Liver (tissue), 9 donors: ENCODE data around the gene ZNF346. TPM values are rescaled to one million over a fixed set of nuclear protein-coding genes. Genes with fewer than 3 reads are reported as not detected.

ENCODE experiments used
- DNase-seq: peaks from one replicate; pipeline ENCODE4 v3.0.0-alpha.2; 2017; ENCODE audit warnings: low spot score
- H3K27ac ChIP-seq, 2 donors: one replicate each; pipeline ENCODE4 v1.7.0; 2013; ENCODE audit warnings: inconsistent platforms in 2 of 2, low read length in 2 of 2, control low read depth in 1 of 2, low read depth in 1 of 2, mild to moderate bottlenecking in 1 of 2
- H3K27me3 ChIP-seq, 4 donors: one replicate each; pipeline versions ENCODE4 v1.6.1 to v1.7.0; 2013; ENCODE audit warnings: low read length in 3 of 4, inconsistent platforms in 1 of 4, mild to moderate bottlenecking in 1 of 4, moderate library complexity in 1 of 4; ENCODE audit not compliant: control insufficient read depth in 4 of 4, insufficient read depth in 4 of 4
- H3K36me3 ChIP-seq, 4 donors: one replicate each; pipeline versions ENCODE4 v1.6.1 to v1.7.0; 2013; ENCODE audit warnings: low read length in 3 of 4, mild to moderate bottlenecking in 3 of 4, low read depth in 1 of 4, moderate library complexity in 1 of 4; ENCODE audit not compliant: control insufficient read depth in 4 of 4, insufficient read depth in 3 of 4
- H3K4me1 ChIP-seq, 4 donors: one replicate each; pipeline versions ENCODE4 v1.6.1 to v1.7.0; 2013; ENCODE audit warnings: low read length in 3 of 4, mild to moderate bottlenecking in 3 of 4, moderate library complexity in 1 of 4; ENCODE audit not compliant: control insufficient read depth in 4 of 4, insufficient read depth in 4 of 4
- H3K4me3 ChIP-seq, 3 donors: one replicate each; pipeline versions ENCODE4 v1.6.1 to v1.7.0; 2013; ENCODE audit warnings: low read length in 3 of 3, control low read depth in 1 of 3, low read depth in 1 of 3, mild to moderate bottlenecking in 1 of 3
- H3K9ac ChIP-seq, 2 donors: one replicate each; pipeline ENCODE4 v1.7.0; 2013; ENCODE audit warnings: low read length in 2 of 2, mild to moderate bottlenecking in 2 of 2, moderate library complexity in 2 of 2, control low read depth in 1 of 2, low read depth in 1 of 2
- H3K9me3 ChIP-seq, 4 donors: one replicate each; pipeline versions ENCODE4 v1.6.1 to v1.7.0; 2013; ENCODE audit warnings: low read length in 3 of 4; ENCODE audit not compliant: control insufficient read depth in 4 of 4
- EGR1 ChIP-seq, 2 donors: IDR thresholded peaks; 2 replicates each; pipeline ENCODE4 v1.6.1; 2016 to 2018; ENCODE audit warnings: antibody characterized with exemption in 2 of 2, low read depth in 2 of 2
- FOXA1 ChIP-seq: IDR thresholded peaks from 2 replicates; pipeline ENCODE4 v1.6.1; 2016; ENCODE audit warnings: antibody characterized with exemption
- FOXA2 ChIP-seq: IDR thresholded peaks from 2 replicates; pipeline ENCODE4 v1.6.1; 2016; ENCODE audit warnings: antibody characterized with exemption
- GABPA ChIP-seq, 2 donors: IDR thresholded peaks in 1 of 2; conservative IDR thresholded peaks in 1 of 2; 2 replicates each; pipeline ENCODE4 v1.6.1; 2016; ENCODE audit warnings: antibody characterized with exemption in 2 of 2, mild to moderate bottlenecking in 1 of 2, moderate library complexity in 1 of 2
- HNF4A ChIP-seq, 2 donors: conservative IDR thresholded peaks; 2 replicates each; pipeline ENCODE4 v1.6.1; 2016; ENCODE audit warnings: antibody characterized with exemption in 2 of 2, mild to moderate bottlenecking in 2 of 2
- HNF4G ChIP-seq: IDR thresholded peaks from 2 replicates; pipeline ENCODE4 v1.6.1; 2016; ENCODE audit warnings: antibody characterized with exemption
- JUND ChIP-seq, 2 donors: IDR thresholded peaks; 2 replicates each; pipeline ENCODE4 v1.6.1; 2016; ENCODE audit warnings: antibody characterized with exemption in 2 of 2
- NR2F2 ChIP-seq: IDR thresholded peaks from 2 replicates; pipeline ENCODE4 v1.6.1; 2016; ENCODE audit warnings: antibody characterized with exemption
- RAD21 ChIP-seq, 2 donors: IDR thresholded peaks; 2 replicates each; pipeline ENCODE4 v1.6.1; 2016; ENCODE audit warnings: antibody characterized with exemption in 2 of 2, mild to moderate bottlenecking in 2 of 2
- RXRA ChIP-seq, 2 donors: IDR thresholded peaks; 2 replicates each; pipeline ENCODE4 v1.6.1; 2017 to 2018; ENCODE audit warnings: antibody characterized with exemption in 2 of 2, mild to moderate bottlenecking in 1 of 2
- SP1 ChIP-seq: IDR thresholded peaks from 2 replicates; pipeline ENCODE4 v1.6.1; 2018; ENCODE audit warnings: antibody characterized with exemption, mild to moderate bottlenecking
- TAF1 ChIP-seq: conservative IDR thresholded peaks from 2 replicates; pipeline ENCODE4 v1.6.1; 2016; ENCODE audit warnings: antibody characterized with exemption, mild to moderate bottlenecking
- YY1 ChIP-seq: IDR thresholded peaks from 2 replicates; pipeline ENCODE4 v1.6.1; 2016; ENCODE audit warnings: antibody characterized with exemption, mild to moderate bottlenecking
- WGBS: extraction: QIAGEN DNeasy Blood & Tissue Kit; methylation state at CpG from one replicate; pipeline ENCODE4 v1.1.7; 2013; 5-methylcytosine and 5-hydroxymethylcytosine counted together
- polyA plus RNA-seq, 2 donors: library from polyadenylated mRNA; stranded (reverse) in 1 of 2; unstranded in 1 of 2; fragments of 200-250 nt in 1 of 2; fragments of >200 nt in 1 of 2; fragmentation: Nextera tagmentation in 1 of 2; extraction: Ambion mirVana in 1 of 2; gene quantifications; one replicate each; pipeline versions ENCODE4 v1.2.1 to v1.2.3, GENCODE V29; 2013 to 2015
- total RNA-seq, 2 donors: library from RNA; depleted of rRNA; stranded (reverse); fragments of >200 nt; gene quantifications; one replicate each; pipeline ENCODE4 v1.2.3, GENCODE V29; 2014
- TF ChIP-seq, protein P1 (sequence below): IDR thresholded peaks from 2 replicates; pipeline ENCODE4 v1.6.1; 2016; ENCODE audit warnings: antibody characterized with exemption
- TF ChIP-seq, protein P2 (sequence below): IDR thresholded peaks from 2 replicates; pipeline ENCODE4 v1.6.1; 2016; ENCODE audit warnings: antibody characterized with exemption, mild to moderate bottlenecking
- TF ChIP-seq, protein P3 (sequence below): IDR thresholded peaks from 2 replicates; pipeline ENCODE4 v1.6.1; 2016; ENCODE audit warnings: antibody characterized with exemption
- TF ChIP-seq, protein P4 (sequence below): IDR thresholded peaks from 2 replicates; pipeline ENCODE4 v1.6.1; 2016; ENCODE audit warnings: antibody characterized with exemption
- TF ChIP-seq, protein P5 (sequence below): fragments of 150-350 bp; IDR thresholded peaks from 2 replicates; pipeline ENCODE4 v1.5.1; 2017; ENCODE audit warnings: improper control_type of control experiment, low read depth, low read length; ENCODE audit not compliant: missing input control
- donor health status: healthy.
- donor health status: healthy.
- donor health status: healthy.
- donor health status: healthy.
- donor health status: healthy.

Gene ZNF346
- total and polyA plus RNA-seq, 4 donors, result 3.7 to 11.0 (median 6.4) TPM

DNA sequence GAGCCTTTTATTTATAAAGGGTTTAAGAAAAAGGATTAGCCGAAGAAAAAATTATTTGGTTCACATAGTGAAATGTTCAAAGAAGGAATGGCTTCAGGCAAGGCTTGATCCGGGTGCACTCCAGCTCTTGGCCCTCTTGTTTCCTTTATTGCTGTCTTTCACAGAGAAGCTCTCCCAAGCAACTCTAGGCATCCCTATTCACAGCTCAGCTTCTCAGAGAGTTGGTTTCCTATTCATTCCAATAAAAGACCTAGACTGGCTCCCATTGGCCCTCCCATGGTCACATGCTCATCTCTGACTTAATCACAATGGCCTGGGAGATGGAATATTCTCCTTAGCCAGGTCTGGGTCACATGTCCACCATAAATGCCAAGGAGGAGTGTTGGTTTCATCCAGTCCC, 54.8 kb downstream of the ZNF346 start:
- Histone ChIP-seq H3K9me3 (no peaks in the 10 kb centered on the region), H3K36me3 (no peaks in the 10 kb centered on the region), H3K9ac (no peak overlapping the region), H3K4me1 (peaks cover 0 to 10% (median 7%) of the 10 kb centered on the region in 4 donors), H3K27ac (no peak overlapping the region), H3K27me3 (no peaks in the 10 kb centered on the region), H3K4me3 (no peak overlapping the region)
- TF ChIP-seq EGR1 (IDR thresholded peaks at IDR 0.05; ENCODE audit: low read depth in 2 of 2) (no peak), RXRA (IDR thresholded peaks at IDR 0.05) (no peak), HNF4G (no peak), GABPA (IDR thresholded peaks at IDR 0.05 in 1 of 2, conservative IDR thresholded peaks at IDR 0.05 in 1 of 2) (no peak), RAD21 (IDR thresholded peaks at IDR 0.05) (no peak), HNF4A (conservative IDR thresholded peaks at IDR 0.05) (no peak), FOXA2 (no peak), NR2F2 (no peak), JUND (IDR thresholded peaks at IDR 0.05) (no peak), YY1 (no peak), FOXA1 (no peak), SP1 (no peak), TAF1 (no peak)
- TF ChIP-seq, protein P1, sequence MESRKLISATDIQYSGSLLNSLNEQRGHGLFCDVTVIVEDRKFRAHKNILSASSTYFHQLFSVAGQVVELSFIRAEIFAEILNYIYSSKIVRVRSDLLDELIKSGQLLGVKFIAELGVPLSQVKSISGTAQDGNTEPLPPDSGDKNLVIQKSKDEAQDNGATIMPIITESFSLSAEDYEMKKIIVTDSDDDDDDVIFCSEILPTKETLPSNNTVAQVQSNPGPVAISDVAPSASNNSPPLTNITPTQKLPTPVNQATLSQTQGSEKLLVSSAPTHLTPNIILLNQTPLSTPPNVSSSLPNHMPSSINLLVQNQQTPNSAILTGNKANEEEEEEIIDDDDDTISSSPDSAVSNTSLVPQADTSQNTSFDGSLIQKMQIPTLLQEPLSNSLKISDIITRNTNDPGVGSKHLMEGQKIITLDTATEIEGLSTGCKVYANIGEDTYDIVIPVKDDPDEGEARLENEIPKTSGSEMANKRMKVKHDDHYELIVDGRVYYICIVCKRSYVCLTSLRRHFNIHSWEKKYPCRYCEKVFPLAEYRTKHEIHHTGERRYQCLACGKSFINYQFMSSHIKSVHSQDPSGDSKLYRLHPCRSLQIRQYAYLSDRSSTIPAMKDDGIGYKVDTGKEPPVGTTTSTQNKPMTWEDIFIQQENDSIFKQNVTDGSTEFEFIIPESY, result no peak
- TF ChIP-seq, protein P2, sequence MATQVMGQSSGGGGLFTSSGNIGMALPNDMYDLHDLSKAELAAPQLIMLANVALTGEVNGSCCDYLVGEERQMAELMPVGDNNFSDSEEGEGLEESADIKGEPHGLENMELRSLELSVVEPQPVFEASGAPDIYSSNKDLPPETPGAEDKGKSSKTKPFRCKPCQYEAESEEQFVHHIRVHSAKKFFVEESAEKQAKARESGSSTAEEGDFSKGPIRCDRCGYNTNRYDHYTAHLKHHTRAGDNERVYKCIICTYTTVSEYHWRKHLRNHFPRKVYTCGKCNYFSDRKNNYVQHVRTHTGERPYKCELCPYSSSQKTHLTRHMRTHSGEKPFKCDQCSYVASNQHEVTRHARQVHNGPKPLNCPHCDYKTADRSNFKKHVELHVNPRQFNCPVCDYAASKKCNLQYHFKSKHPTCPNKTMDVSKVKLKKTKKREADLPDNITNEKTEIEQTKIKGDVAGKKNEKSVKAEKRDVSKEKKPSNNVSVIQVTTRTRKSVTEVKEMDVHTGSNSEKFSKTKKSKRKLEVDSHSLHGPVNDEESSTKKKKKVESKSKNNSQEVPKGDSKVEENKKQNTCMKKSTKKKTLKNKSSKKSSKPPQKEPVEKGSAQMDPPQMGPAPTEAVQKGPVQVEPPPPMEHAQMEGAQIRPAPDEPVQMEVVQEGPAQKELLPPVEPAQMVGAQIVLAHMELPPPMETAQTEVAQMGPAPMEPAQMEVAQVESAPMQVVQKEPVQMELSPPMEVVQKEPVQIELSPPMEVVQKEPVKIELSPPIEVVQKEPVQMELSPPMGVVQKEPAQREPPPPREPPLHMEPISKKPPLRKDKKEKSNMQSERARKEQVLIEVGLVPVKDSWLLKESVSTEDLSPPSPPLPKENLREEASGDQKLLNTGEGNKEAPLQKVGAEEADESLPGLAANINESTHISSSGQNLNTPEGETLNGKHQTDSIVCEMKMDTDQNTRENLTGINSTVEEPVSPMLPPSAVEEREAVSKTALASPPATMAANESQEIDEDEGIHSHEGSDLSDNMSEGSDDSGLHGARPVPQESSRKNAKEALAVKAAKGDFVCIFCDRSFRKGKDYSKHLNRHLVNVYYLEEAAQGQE, result no peak
- TF ChIP-seq, protein P3, sequence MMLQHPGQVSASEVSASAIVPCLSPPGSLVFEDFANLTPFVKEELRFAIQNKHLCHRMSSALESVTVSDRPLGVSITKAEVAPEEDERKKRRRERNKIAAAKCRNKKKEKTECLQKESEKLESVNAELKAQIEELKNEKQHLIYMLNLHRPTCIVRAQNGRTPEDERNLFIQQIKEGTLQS, result no peak
- TF ChIP-seq, protein P4, sequence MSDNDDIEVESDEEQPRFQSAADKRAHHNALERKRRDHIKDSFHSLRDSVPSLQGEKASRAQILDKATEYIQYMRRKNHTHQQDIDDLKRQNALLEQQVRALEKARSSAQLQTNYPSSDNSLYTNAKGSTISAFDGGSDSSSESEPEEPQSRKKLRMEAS, result no peak
- TF ChIP-seq, protein P5, sequence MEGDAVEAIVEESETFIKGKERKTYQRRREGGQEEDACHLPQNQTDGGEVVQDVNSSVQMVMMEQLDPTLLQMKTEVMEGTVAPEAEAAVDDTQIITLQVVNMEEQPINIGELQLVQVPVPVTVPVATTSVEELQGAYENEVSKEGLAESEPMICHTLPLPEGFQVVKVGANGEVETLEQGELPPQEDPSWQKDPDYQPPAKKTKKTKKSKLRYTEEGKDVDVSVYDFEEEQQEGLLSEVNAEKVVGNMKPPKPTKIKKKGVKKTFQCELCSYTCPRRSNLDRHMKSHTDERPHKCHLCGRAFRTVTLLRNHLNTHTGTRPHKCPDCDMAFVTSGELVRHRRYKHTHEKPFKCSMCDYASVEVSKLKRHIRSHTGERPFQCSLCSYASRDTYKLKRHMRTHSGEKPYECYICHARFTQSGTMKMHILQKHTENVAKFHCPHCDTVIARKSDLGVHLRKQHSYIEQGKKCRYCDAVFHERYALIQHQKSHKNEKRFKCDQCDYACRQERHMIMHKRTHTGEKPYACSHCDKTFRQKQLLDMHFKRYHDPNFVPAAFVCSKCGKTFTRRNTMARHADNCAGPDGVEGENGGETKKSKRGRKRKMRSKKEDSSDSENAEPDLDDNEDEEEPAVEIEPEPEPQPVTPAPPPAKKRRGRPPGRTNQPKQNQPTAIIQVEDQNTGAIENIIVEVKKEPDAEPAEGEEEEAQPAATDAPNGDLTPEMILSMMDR, result no peak
- DNase-seq, result no peak
- WGBS, result 98% methylated on average over 2 of the region's 2 CpGs
